Left cardiac atrium (tissue), 4 donors: ENCODE data around the gene CCL5. TPM values are rescaled to one million over a fixed set of nuclear protein-coding genes. Genes with fewer than 3 reads are reported as not detected.
A peak's percentile ranks its signal among the peaks of the same experiment; 100 is the strongest.

Source experiments
- ATAC-seq, 2 donors: fragments of 200-7000 bp; cut with Tn5 transposase; one replicate each; pipeline ENCODE4 v1.9.1; 2020; ENCODE audit warnings: mild to moderate bottlenecking in 2 of 2, moderate library complexity in 2 of 2
- DNase-seq: peaks from one replicate; pipeline ENCODE4 v3.0.0-alpha.2; 2020
- intact Hi-C, 2 donors: fragments of 100-400 bp; cut with DNase I; formaldehyde crosslinking; loops; one replicate each; pipeline versions ENCODE4 v1.14.1 to v1.15.1; 2022 to 2023
- long read RNA-seq: library from polyadenylated mRNA; unstranded; transcript quantifications from one replicate; pipeline ENCODE4 v2.0.0, GENCODE V29; 2021
- total RNA-seq, 2 donors: library from RNA; stranded (reverse); fragmentation: NEBNext Ultra II Directional; extraction: Animal tissue kit (Norgen Biotek cat#: 25700); gene quantifications; one replicate each; pipeline ENCODE4 v1.2.1, GENCODE V29; 2021
- donor health status: DM: no; HTN: yes; CAD: no.
- donor health status: DM: no; HTN: yes; CAD: no; lungs with severe emphysema.
- donor health status: DM: yes; HTN: yes; CAD: no.
- donor health status: Dilated cardiomyopathy.

The CCL5 gene
- total RNA-seq, result 1 to 10 TPM; 1.7 to 8.6 TPM
- long read RNA-seq, result 0 reads

DNA sequence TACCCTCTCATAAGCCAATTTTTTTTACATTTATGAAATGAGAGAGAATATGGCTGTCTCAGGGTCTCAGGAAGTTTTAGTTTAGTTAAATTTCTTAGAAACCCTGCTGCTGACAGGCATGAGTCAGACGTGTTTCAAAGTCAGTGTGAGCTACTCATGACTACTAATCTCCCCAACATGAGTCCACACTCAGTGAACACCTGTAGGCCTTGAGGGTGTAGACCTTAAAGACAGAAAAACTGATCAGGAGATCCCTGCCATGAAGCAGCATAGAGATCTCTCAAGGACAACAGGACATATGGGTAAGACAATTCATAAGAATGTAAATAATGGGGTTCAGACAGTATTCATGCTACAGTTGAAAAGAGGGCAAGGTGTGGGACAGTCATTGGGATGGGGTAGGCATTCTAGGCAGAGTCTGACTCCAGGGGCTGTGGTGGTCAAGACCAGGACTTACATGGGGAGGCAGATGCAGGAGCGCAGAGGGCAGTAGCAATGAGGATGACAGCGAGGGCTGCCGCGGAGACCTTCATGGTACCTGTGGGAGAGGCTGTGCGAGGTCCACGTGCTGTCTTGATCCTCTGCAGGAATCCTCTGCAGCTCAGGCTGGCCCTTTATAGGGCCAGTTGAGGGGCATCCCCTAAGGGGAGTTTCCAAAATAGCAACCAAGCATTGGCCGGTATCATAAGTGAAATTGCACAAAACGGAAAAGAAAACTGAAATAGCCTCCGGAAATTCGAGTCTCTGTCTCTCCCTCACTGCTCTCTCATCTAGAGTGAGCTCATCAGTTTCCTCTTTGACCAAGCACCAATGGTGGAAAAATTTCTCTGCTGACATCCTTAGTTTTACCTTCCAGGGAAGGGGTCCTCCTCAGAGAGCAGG, at the start of gene CCL5:
Gene CCL5, minus strand, starts transcription at position 588 of the 882 bp plus-strand sequence.
- intact Hi-C loops, result no loop called here
- ATAC-seq (peak; percentile 53 to 63), DNase-seq (no peak)

DNA sequence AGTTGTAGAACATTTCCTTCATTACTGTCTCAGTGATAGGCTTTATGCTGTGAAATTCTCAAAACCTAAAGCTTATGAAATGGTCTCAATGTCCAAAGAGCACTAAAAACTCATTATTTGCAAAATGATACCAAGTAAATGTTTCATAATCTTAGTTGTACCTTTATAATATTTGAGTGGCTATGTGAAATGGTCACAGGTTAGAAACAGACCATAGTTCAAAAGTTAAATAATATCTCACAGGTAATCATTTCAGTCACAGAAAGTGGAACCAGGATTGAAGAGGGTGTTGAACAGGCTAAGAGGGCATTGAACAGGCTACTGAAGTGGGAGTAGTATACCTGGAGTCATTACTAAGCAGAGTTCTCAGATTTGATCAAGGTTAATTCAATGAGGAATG, 47.6 kb upstream of the CCL5 start:
- ATAC-seq (no peak), DNase-seq (no peak)
- intact Hi-C loops, result no loop called here

DNA sequence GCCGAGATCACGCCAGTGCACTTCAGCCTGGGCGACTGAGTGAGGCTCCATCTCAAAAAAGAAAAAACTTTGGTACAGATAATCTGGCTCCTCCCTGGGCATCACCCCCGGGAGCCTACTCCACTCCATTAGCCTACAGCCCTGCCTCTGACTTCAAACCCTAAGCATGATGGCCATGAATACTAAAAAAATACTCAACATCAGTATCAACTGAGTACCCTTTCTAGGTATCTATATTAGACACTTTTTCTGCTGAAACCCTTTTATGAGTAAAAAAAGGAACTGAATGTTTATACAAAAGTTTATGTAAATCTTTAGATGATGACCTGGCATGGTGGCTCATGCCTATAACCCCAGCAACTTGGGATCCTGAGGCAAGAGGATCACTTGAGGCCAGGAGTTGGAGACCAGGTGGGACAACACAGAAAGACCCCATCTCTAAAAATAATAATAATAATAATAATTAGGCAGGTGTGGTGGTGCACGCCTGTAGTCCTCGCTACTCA, 43.5 kb upstream of the CCL5 start:
- DNase-seq (no peak), ATAC-seq (no peak)
- intact Hi-C loops, result no loop called here

DNA sequence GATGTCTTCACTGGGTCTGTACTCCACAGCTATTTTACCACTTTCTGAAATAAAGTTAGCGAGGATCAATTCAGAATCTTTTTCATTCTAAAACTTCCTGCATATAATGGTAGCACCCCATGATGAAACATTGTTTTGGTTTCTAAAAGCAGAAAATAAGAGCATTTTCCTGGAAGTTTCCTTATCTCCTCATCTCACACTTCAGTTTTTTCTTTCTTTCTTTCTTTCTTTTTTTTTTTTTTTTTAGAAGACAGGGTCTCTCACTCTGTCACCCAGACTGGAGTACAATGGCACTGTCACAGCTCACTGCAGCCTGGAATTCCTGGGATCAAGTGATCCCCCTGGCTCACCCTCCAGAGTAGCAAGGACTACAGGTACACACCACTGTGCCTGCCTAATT, 40.1 kb upstream of the CCL5 start:
- intact Hi-C loops, result no loop called here
- DNase-seq (no peak), ATAC-seq (no peak)

DNA sequence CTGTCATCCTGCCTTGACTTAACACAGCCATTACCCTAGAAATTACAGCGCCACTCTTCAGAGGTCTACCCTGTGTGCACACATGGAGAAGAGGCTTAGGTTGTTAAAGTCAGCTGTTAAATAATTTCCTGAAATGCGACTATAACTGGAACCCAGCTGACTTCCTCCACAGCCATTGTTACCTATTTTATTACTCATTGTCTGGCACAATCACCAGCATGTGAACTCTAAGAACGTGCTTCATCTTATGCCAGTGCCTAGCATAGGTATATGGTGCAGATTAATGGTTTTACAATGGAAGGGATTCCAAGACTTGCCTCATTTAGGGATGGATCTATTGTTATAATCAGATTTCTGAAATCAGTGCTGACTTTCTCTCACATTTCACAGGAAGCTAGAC, 38.5 kb upstream of the CCL5 start:
- no peak for ATAC-seq
- DNase-seq, result no peak
- intact Hi-C loops, result no loop called here

DNA sequence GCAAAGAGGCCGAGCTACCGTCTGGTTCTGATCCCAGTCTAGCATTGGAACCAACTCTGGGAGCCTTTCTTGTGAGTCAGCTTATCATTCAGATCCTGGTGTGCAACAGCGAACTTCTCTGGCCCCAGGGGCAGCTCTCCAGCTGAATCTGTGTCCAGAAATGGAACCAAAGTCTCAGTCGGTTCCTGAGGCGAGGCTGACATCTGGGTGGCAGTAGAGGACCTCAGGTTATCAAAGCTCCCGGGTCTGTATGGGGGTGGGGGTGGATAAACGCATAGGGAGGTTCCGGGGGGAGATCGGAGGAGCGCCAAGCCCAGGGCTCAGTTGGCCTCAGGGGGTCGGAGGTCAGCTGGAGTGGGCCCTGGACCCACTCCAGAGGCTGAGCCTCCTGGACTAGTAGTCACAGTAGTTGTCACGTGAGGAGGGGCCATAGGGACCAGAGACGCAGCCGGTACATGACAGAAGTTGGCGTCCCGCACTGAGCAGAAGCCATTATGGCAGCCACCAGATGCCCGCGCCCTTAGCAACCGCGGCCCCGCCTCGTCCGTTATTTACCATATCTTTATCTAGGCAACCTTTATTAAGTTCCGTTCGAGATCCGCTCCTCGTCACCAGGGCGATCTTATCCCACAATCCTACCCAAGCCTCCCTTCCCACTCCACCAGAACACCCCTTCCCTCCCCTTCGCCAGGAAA, 37.5 kb upstream of the CCL5 start:
- intact Hi-C loops, result no loop called here
- DNase-seq (no peak), ATAC-seq (no peak)

DNA sequence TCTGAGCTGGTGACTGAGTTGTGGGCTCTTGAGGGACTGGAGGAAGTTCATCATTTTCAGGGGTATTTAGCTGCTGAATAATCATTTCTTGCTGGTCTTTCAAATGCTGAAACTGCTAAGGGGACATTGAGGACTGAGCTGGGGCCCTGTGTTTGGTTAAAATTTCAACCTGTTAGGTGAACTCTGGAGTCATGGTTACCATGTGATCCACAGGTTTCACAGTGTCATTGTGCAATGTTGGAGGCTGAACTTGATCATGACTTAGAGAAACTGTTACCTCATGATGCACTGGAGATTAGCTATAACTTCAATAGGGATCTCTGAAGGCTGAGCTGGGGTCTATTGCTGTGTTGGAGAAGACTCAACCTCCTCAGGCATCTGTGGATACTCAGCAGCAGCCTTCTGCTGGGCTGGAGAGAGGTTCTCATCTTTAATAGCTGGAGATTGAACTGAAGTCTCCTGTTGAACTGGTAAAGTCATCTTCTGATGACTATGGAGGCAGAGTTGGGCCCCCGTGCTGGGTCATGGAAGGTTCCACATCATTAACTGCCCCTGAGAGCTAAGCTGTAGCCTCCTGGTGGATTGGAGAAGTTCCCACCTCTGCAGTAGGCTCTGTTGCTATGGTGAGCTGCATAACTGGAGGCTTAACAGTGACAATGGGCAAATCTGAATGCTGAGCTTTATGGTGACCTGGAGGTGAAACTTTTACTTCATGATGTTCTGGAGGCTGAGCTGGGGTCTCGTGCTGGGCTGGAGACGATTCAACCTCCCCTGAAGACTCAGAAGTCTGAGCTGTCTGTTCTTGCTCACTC, 35.2 kb upstream of the CCL5 start:
- ATAC-seq (no peak), DNase-seq (no peak)
- intact Hi-C loops, result no loop called here

DNA sequence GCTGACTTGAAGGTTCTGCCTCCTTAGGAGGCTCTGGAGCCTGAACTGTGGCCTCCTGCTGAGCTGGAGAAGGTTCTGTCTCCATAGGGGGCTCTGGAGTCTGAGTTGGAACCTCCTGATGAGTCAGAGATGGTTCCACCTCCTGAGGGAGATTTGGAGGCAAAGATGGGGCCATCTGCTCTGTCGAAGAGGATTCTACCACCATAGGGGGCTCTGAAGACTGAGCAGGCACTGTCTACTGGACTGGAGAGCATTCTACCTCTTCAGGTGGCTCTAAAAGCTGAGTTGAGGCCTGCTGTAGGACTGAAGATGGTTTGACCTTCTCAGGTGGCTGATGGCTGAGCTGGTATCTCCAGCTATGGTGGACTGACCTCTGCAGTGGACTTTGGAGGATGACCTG, 34.2 kb upstream of the CCL5 start:
- DNase-seq (no peak), ATAC-seq (no peak)
- intact Hi-C loops, result no loop called here

DNA sequence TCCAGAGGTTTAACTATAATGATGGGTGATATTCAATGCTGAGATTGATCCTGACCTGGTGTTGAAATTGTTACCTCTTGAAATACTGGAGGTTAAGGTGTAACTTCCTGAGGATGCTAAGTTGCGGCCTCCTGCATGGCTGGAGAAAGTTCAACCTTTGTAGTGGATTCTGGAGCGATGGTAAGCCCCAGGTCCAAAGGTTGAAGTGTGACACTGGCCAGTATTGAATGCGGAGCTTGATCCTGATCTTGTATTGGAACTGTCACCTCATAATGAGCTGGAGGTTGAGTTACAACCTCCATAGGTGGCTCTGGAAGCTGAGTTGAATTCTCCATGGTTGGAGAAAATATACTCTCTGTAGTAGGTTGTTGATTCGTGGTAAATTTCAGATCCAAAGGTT, 33.4 kb upstream of the CCL5 start:
- no peak for ATAC-seq
- no peak for DNase-seq
- intact Hi-C loops, result no loop called here

DNA sequence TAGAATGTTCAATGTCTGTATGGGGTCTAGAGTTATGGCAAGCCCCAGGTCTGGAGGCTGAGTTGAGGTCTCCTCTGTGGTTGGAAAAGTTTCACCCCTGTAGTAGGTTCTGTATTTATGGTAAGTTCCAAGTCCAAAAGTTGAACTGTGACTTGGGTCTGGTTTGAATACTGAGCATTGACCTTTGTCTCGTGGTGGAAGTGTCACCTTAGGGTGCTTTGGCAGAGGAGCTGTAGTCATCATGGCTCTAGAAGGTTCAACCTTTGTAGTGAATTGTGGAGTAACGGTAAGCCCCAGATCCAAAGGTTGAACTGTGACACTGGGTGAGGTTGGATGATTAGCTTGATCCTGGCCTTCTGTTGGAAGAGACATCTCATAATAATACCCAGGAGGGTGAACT, 32.8 kb upstream of the CCL5 start:
- DNase-seq, result no peak
- intact Hi-C loops, result no loop called here

DNA sequence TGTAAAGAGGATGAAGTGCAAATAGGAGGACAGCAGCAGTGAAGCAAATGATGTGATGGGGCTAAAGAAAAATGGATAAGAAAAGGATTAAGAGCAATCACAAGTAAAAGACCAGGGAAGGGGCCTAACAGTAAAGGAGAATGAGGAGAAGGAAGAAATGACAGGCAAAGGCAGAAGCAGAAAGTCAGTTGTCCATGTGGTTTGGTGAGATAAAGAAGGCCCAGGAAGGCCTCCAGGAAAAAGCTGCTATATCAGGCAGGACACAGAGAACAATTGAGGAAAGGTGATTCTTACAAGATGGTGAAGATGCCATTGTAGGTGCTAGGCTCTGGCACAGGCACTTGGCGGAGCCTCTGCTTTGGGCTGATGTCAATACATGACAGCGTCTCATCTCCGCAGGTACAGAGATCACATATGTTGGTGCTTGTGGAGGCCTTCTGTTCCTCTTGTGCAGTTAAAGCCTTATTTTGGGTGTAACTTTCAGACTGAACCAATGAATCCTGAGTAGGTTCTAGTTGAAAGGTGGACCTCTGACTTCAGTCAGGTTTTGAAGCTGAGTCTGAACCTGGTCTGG, 32.3 kb upstream of the CCL5 start:
- no peak for ATAC-seq
- intact Hi-C loops, result no loop called here
- no peak for DNase-seq

More for the DNA sequence above, 32.8 kb upstream of the CCL5 start:
- no peak for ATAC-seq

DNA sequence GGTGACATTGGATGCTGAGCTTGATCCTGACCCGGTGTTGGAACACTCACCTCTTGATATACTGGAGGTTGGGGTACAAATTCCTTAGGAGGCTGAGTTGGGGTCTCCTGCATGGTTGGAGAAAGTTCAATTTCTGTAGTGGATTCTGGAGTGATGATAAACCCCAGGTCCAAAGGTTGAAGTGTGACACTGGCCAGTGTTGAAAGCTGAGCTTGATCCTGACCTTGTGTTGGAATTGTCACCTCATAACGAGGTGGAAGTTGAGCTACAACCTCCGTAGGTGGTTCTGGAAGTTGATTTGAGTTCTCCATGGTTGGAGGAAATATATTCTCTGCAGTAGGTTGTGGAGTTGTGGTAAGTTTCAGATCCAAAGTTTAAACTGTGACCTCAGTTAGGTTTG, 29.2 kb upstream of the CCL5 start:
- intact Hi-C loops, result no loop called here
- ATAC-seq, result no peak
- DNase-seq, result no peak

DNA sequence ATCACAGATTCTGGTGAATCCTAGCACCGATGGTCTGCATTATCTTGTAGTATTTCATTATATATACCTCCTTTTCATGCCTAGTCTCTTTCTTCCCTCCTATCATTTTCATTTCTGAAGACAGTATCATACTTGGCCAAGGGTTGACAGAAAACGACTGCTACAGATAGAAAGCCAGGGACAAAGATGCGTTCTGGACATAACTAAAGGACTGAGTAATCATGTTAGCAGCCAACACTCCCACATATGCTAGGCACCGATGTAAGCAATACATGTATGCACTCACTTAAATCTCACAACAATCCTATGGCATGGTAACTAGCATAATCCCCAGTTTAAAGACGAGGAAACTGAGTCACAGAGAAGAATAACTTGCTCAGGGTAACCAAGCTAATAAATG, 27.5 kb upstream of the CCL5 start:
- intact Hi-C loops, result no loop called here

DNA sequence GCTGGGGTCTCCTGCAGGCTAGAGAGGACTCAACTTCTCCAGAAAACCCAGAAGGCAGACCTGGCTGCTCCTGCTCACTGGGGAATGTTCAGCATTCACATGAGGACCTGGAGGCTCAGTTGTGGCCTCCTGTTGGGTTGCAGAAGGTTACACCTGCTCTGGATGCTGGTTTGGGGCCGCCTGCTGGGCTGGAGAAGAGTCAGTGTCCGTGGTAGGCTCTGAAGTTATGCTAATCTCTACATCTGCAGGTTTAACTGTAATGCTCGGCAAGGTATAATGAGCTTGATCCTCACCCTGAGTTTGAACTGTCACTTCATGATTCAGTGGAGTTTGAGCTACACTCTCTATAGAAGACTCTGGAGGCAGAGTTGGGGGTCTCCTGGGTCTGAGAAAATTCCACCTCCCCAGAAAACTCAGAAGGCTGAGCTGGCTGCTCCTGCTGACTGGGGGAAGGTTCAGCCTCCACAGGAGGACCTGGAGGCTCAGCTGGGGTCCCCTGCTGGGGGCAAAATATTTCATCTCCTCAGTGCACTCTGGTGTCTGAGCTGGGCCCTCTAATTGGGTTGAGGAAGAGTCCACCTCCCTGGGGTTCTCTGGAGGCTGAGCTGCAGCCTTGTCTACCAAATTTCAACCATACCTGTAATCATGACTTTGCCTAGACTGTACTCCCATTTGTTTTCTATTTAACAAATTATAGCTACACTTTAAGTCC, 26.9 kb upstream of the CCL5 start:
- ATAC-seq, result no peak
- intact Hi-C loops, result no loop called here
- DNase-seq, result no peak

More for the DNA sequence above, 27.5 kb upstream of the CCL5 start:
- ATAC-seq, result no peak
- DNase-seq, result no peak

DNA sequence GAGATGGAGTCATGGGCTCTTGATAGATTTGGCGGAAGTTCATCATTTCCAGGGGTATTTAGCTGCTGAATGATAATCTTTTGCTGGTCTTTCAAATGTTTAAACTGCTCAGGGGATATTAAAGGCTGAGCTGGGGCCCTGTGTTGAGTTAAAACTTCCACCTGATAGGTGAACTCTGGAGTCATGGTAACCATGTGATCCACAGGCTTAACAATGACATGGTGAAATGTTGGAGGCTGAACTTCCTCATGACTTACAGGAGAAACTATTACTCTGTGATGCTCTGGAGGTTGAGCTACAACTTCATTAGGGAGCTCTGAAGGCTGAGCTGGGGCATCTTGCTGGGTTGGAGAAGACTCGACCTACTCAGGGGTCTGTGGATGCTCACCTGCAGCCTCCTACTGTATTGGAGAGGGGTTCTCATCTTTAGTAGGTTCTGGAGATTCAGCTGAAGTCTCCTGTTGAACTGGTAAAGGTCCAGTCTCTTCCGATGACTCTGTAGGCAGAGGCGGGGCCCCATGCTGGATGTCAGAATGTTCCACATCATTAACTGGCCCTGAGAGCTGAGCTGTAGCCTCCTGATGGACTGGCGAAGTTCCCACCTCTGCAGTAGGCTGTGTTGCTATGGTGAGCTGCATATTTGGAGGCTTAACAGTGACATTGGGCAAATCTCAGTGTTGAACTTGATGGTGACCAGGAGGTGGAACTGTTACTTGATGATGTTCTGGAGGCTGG, 26.2 kb upstream of the CCL5 start:
- ATAC-seq, result no peak
- intact Hi-C loops, result no loop called here
- DNase-seq, result no peak

DNA sequence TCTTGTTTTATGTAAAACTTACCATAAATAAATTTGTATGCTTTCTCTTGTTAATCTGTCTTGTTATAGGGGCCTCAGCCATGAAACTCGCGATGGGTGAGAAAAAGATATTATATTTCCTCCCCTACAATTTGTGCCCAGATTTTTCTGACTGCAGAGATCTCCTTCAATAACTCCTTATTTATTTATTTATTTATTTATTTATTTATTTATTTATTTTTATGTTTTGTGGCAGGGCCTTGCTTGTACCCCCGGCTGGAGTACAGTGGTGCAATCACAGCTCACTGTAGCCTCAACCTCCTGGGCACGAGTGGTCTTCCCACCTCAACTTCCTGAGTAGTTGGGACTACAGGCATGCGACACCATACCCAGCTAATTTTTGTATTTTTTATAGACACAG, 23.3 kb upstream of the CCL5 start:
- intact Hi-C loops, result no loop called here
- DNase-seq, result no peak
- ATAC-seq, result no peak

DNA sequence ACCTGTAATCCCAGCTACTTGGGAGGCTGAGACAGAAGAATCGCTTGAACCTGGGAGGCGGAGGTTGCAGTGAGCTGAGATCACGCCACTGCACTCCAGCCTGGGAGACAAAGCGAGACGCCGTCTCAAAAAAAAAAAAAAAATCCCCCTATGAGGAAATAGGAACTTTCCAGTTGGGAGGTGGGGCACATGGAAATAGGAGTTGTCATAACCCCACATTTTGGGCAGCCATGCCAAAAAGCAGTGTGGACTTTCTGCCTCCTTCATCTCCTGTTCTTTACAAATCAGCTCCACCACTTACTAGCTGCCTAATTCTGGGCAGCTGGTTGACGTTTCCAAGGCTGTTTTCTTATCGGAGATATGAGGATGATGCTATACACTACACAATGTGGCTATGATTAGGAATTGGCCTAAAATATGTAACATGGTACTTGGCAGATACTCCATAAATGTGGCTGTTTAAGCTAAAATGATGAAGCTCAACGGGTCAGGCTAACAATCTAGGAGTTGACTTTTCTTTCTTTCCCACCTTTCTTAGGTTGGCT, 21.5 kb upstream of the CCL5 start:
- intact Hi-C loops, result no loop called here
- ATAC-seq, result no peak

More for the DNA sequence above, 21.5 kb upstream of the CCL5 start:
- DNase-seq, result no peak
